GM18909 (cell line): ENCODE measurements around the gene PTGER2.
A peak's percentile ranks its signal among the peaks of the same experiment; 100 is the strongest.

Experiments
- ATAC-seq: cut with Tn5 transposase; IDR thresholded peaks from one replicate; pipeline ENCODE4 v1.9.1; 2021; ENCODE audit warnings: mild to moderate bottlenecking; ENCODE audit not compliant: unreplicated experiment, poor library complexity

PTGER2 gene, protein sequence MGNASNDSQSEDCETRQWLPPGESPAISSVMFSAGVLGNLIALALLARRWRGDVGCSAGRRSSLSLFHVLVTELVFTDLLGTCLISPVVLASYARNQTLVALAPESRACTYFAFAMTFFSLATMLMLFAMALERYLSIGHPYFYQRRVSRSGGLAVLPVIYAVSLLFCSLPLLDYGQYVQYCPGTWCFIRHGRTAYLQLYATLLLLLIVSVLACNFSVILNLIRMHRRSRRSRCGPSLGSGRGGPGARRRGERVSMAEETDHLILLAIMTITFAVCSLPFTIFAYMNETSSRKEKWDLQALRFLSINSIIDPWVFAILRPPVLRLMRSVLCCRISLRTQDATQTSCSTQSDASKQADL

DNA sequence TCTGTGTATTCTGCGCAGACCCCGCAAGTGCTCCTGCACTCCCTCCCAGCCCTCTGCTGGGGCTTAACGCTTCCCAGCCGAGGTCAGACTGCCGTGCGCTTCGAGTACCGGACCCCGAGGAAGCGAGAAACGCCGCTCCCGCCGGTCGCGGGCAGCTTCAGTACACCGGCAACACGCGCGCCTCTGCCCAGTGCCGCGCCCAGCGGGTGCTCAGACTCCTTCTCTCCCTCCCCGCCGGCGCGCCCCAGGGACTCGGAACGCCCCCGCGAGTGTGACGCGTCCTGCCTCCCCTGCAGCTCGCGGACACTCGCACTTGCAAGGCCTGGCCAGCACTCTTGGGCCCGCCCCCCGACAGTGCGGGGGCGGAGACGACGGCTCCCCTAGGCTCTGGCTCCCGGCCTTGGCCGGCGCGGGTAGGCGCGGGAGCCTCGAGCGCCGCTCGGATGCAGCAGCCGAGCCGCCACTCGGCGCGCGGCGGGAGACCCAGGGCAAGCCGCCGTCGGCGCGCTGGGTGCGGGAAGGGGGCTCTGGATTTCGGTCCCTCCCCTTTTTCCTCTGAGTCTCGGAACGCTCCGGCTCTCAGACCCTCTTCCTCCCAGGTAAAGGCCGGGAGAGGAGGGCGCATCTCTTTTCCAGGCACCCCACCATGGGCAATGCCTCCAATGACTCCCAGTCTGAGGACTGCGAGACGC, at the start of gene PTGER2:
Gene PTGER2 (plus strand): TSS at position 410 of the 692 bp plus-strand sequence. CDS start 237 bp downstream, at position 647.
- peak; percentile 42 for ATAC-seq

DNA sequence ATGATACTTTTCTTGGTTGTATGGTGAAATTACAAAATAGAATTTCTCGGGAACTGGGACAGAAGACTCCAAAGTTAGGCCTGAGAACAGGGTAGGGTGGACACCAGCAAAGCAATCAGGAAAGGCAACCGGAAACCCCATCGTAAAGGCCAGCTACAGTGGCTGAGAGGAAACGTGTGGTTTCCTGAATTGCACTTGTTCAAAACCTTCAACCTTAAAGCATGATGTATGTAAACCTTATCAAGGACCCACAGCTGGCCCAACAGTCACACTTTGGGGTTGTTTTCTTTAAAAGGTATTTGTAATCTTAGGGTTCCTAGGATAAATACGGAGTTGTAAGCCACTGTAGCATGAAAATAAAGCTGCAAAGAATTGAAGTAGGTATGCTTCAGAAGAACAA, 48.9 kb upstream of the PTGER2 start:
- peak; percentile 53 for ATAC-seq

DNA sequence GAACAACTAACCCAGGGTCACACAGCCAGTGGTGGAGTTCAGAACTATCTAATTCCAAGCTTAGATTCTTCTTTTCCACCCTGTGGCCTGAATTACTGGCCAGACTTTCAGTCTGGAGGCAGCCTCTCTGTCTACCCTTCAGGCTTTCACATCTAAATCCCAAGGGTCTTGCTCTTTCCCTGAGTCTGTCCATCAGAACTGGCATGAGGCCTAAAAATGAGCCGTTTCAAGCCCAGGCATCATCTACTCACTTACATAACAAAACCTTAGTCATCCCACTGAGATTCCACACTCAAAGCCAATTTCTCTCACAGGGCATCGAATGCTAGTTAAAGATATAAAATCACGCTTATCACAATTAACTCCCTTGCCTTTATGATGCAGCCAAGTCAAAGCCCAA, 47.9 kb upstream of the PTGER2 start:
- no peak for ATAC-seq

DNA sequence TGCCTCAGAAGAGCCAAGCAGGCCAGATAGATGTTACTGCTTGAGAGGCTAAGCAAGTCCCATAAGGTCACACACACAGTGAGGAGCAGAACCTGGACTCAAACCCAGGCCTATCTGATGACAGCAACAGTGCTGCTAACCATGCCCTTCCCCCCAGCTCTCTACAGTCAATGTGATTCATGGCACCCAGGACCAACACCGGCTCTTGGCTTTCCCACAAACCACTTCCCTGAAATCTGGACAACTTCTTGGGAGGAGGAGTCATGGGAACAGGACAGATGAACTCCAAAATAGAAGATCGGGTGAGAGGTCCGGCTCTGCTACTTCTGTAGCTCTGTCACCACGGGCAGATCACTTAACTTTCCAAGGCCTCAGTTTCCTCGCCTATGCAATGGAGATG, 47.3 kb upstream of the PTGER2 start:
- no peak for ATAC-seq

DNA sequence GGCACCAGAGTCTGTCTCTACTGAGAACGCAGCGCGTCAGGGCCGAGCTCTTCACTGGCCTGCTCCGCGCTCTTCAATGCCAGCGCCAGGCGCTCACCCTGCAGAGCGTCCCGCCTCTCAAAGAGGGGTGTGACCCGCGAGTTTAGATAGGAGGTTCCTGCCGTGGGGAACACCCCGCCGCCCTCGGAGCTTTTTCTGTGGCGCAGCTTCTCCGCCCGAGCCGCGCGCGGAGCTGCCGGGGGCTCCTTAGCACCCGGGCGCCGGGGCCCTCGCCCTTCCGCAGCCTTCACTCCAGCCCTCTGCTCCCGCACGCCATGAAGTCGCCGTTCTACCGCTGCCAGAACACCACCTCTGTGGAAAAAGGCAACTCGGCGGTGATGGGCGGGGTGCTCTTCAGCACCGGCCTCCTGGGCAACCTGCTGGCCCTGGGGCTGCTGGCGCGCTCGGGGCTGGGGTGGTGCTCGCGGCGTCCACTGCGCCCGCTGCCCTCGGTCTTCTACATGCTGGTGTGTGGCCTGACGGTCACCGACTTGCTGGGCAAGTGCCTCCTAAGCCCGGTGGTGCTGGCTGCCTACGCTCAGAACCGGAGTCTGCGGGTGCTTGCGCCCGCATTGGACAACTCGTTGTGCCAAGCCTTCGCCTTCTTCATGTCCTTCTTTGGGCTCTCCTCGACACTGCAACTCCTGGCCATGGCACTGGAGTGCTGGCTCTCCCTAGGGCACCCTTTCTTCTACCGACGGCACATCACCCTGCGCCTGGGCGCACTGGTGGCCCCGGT, 46.4 kb upstream of the PTGER2 start, which contains the start of gene PTGDR:
Gene PTGDR (plus strand): TSS at position 198 of the 778 bp plus-strand sequence. CDS start 117 bp downstream, at position 315.
- no peak for ATAC-seq

DNA sequence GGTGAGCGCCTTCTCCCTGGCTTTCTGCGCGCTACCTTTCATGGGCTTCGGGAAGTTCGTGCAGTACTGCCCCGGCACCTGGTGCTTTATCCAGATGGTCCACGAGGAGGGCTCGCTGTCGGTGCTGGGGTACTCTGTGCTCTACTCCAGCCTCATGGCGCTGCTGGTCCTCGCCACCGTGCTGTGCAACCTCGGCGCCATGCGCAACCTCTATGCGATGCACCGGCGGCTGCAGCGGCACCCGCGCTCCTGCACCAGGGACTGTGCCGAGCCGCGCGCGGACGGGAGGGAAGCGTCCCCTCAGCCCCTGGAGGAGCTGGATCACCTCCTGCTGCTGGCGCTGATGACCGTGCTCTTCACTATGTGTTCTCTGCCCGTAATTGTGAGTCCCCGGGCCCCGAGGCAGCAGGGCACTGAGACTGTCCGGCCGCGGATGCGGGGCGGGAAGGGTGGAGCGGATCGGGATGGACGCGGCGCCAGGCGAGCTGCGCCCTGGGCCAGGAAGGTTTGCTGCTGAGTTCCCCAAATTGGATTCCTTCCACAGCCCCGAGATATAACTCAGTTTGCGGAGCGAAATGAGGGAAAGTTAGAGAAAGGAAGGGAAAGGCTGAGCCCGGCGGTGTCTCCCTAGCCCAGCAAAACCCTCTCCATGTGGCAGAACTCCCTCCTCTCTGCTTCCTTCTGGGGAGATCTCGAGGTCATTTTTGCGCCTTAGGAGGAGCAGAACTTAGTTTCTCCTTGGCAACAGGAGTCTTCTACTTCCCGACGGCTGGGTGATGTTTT, 45.6 kb upstream of the PTGER2 start:
- no peak for ATAC-seq

DNA sequence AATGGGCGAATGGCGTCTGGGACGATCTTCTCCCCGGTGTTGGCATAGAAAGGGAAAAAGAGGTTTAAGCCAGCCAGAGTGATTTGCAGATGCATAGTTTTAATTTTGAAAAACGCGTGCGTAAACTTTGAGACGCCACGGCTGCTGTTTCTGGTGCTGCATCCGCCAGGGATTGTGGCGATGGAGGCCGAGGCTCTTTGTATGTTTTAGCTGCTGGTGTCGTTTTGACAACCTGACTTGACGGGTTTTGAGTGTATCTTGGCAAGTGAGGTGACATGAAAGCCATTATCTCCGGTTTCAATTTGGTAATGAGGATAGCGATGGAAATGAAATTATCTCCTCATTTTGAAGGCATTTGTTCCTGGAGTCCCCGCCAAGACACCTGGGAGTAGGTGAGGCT, 45.0 kb upstream of the PTGER2 start:
- ATAC-seq: no peak

DNA sequence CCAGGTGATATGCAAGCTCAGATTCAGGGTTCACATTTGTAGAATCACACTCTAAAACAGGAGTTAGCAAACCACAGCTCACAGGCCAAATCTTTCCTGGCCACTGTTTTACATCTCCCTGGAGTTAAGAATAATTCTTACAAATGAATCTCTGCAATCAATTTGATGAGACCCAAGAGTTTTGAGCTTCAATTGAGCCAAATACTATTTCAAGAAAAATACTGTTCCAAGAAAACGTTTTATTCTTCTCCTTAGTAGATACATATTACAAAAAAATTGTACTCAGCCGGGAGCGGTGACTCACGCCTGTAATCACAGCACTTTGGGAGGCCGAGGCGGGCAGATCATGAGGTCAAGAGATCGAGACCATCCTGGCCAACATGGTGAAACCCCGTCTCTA, 44.1 kb upstream of the PTGER2 start:
- no peak for ATAC-seq

DNA sequence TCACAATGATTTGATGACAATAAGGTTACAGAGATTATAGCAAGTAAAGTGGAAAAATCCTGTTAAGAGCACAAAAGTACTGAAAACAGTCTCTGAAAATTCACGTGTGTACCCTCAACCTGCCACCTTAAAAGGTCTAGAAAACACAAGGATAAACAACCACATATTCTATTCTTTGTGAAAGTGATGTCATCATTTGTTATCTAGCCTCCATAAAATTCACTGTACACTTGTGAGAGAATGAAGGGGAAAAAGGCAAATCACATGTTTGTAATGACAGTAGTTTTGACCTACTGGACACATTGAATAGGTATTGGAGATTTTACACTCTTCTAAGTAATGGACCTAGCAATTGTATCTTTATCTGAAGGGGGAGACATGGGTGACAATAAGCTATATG, 42.6 kb upstream of the PTGER2 start:
- ATAC-seq: no peak

DNA sequence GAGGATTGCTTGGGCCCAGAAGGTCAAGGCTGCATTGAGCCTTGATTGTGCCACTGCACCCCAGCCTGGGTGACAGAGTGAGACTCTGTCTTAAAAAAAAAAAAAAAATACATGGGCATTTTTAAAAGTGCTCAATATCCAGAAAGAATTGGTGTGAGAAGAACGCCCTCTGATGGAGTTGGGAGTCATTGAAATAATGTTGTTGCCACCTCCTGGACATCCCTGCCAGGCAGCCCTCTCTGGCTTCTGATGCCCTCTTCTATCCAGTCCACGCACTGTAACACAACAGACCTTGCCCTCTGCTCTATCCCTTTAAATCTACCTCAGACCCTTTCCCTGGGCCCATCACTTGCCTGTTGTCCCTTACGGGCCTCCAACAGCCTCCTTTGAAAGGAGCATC, 41.7 kb upstream of the PTGER2 start:
- no peak for ATAC-seq

DNA sequence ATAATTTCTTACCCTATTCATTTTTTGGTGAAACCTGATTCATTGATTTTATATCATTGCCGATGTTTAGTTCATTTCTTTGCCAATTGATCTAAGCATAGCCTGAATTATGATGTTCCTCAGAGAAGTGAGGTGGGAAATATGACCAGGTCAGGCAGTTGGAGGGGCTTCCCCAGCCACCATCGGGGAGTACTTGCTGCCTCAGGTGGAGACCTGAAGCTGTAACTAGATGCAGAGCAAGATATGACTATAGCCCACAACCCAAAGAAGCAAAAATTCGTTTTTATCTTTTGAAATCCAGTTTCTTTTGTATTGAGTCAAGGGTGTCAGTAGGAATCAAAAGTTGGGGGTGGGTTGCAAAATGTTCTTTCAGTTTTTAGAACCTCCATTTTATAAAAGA, 38.7 kb upstream of the PTGER2 start:
- ATAC-seq: no peak

DNA sequence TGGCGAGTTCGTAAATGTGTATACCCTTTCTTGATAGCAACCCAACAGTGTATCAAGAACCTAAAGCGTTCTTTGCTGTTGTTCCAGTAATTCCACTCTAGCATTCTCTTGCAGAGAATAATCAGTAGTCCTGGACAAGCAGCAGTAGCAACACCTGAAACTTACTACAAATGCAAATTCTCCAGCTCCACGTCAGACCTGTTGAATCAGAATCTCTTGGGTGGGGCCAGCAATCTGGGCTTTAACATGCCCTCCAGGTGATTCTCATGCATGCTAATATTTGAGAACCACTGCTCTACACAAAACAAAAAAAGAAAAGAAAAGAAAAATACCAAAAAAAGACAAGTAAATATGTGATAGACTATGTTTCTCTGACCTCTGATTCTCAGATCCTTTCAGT, 36.6 kb upstream of the PTGER2 start:
- no peak for ATAC-seq

DNA sequence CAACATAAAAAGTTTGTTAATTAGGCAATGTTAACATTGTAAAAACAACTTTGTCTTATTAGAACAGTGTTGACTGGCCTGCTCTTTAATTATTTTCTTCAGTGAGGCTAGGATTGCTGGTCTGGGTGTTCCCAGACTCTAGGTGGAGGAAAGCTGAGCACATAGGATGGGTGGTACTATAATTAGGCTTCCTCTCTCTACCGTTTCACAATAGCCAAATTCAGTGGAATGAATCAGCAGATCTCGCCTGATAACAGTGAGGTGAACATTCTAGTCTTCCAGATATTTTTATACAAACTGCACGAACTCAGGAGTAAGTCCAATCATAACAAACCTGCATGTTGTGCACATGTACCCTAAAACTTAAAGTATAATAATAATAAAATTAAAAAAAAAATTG, 34.7 kb upstream of the PTGER2 start:
- ATAC-seq: no peak

DNA sequence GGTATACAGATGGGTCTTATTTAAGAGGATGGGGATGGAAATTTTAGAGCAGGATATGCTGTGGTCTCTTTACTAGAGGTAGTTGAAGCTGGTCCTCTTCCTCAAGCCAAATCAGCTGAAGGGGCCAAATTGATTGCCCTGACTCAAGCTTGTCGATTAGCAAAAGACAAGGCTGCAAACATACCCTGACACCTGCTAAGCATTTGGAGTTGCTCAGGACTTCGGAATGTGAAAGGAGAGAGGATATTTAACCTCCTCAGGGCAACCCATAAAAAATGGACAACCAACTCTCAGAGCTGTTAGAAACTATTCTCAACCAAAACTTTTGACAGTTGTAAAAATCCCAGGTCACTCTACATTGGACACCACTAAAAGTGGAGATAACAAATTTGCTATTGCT, 31.0 kb upstream of the PTGER2 start:
- no peak for ATAC-seq

DNA sequence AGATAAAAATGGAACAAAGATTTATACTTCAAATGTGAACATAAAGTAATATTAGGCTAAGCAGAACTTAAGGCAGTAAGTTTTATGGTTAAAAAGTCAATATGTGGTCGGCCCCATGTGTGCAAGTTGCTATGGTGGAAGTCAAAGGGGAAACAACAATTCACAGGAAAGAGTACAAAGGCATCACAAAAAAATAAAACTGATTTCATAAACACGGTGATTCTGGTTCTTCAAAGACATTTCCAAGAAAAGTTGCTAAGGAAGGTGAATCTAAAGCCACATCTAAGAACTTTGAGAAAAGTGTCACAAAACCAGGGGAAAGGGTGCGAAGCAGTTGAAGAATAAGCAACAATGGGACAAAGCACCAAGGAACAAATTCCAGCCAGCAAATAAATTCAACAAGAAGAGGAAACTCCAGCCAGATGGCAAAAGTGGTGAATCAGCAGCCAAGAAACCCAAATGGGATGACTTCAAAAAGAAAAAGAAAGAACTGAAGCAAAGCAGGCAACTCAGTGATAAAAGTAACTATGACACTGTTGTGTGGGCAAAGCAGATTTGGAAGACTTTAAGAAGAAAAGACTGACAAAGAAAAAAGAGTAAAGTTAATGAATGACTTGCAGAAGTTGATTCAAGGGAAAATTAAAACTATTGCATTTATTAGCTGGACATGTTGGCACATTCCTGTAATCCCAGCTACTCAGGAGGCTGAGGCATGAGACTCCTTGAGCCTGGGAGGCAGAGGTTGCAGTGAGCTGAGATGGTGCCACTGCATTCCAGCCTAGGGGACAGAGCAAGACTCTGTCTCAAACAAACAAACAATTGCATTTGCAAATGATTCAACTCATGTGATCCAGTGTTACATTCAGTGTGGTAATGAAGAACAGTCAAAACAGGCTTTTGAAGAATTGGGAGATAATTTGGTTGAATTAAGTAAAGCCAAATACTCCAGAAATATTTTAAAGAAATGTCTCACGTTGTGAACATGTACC, 27.2 kb upstream of the PTGER2 start:
- no peak for ATAC-seq

DNA sequence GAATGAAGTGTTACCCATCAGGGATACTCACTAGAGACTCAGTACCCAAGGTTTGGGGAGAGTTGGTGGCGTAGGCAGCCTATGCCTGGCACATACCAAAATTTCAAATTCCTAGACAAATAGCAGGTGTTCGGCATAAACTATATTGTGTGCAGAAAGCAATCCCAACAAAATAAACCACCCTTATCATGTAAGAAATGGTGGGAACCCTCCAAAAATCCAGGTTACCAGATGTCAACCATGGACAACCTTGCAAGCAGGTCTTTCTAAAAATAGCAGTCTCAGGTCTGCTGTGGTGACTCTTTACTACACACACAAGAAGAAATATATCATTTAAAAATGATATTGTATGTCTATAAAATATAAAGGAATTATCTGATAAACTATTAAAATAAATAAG, 17.7 kb upstream of the PTGER2 start:
- no peak for ATAC-seq

DNA sequence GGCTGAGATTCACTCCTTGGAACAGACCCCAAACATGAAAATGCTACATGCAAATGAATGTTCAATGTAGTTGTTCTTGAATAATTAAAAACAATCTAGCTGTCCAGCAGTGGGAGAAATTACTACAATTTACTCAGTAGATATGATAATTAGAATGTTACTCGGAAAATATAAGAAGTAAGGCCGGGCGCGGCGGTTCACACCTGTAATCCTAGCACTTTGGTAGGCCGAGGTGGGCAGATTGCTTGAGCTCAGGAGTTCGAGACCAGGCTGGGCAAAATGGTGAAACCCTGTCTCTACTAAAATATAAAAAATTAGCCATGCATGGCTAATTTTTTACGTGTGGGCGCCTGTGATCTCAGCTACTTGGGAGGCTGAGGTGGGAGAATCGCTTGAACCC, 15.3 kb upstream of the PTGER2 start:
- ATAC-seq: no peak

DNA sequence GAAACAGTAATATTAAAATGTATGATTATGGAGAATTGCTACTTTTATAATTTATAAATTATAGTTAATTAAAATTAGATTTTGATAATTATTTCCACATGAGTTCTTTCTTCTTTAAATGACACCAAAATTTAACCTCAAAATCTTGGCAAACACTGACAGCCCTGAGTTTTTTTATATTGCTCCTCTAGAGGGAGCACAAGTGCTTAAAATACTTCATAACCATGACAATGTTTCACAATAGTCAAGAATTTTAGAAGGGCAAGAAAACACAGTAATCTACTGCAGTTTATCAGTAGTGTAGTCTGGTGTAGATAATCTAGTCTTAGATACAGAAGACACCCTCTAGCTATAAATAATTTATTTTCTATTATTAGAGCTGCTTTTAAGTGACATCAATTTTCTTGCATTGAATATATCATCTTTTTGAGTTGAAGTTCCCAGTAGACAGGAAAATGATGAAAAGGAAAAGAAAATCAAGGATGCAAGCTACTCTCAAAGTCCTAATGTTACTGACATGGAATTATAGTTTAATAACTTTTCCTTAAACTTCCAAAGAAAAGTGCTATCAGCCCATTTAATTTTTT, 14.3 kb upstream of the PTGER2 start:
- ATAC-seq: no peak

DNA sequence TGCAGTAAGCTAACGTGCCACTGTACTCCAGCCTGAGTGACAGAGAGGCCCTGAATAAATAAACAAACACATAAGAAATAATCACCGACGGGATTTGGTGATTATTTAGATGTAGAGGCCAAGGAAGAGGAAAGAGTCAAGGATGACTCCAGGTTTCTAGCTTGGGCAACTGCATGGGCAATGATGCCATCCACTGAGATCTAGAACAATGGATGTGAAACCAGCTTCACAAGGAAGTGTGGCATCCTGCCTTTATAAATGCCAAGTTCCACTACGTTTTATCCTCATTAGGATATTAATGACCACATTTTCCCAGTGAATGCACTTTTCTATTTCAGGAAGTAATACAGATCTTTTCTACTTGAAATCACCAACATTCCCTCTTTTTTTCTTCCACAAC, 10.9 kb upstream of the PTGER2 start:
- ATAC-seq: no peak
